NCI-H226 (cell line): Measurements from ENCODE around the gene KIF9.
"Not testable (repeated sequence)": the region's sequence is repeated elsewhere in the genome, so short reads cannot be mapped to it uniquely, and the experiment has no call there.

ENCODE experiments used
- DNase-seq: peaks from one replicate; pipeline ENCODE4 v3.0.0-alpha.2; 2015

Gene KIF9

DNA sequence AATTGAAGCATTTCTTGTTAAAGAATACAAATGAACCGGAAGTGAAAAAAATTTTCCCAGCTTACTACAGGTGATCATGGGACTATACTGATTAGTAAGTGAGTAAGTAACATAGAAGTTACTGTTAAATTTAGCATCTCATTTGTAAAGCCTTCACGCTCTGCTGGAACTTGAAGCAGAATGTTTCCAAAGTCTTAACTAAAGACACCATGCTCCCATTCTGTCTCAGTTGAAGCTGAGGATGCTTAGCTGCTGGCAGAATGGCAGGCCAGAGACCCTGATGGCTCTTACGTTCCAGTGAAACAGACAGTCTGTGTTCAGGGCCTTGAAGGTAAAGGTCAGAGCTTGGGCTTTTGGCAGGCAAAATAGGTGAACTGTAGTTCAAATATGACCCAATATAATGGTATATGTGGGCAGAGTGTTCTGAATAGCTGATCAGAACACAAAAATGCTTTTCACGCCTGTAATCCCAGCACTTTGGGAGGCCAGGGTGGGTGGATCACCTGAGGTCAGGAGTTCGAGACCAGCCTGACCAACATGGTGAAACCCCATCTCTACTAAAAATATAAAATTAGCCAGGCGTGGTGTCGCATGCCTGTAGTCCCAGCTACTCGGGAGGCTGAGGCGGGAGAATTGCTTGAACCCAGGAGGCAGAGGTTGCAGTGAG lies 9.3 kb upstream of the KIF9 start:
- not testable (repeated sequence) for DNase-seq

DNA sequence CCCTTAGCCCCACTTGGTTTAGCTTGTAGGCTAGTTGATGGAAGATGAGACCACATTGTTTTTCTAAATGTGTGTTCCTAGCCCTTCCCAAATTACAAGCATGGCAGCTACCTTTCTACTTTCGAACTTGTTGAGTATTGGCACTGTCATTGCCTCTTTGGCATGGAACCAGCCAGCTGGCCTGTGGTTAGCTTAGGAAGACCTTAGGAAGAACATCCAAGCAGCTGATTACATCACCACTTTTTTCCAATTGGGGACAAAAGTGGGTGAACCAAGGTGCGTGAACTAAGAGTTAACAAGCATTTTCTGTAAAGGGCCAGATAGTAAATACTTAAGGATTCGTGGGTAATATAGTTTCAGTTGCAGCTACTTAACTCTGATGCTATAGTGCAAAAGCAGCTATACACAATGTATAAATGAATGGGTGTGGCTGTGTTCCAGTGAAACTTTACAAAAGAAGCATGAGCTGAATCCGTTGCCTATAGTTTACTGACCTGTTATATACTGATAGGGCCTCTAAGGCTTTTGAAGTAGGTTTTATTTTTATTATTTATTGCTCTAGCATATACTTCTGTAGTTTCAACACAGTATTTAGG lies 8.7 kb upstream of the KIF9 start:
- DNase-seq, result no peak

DNA sequence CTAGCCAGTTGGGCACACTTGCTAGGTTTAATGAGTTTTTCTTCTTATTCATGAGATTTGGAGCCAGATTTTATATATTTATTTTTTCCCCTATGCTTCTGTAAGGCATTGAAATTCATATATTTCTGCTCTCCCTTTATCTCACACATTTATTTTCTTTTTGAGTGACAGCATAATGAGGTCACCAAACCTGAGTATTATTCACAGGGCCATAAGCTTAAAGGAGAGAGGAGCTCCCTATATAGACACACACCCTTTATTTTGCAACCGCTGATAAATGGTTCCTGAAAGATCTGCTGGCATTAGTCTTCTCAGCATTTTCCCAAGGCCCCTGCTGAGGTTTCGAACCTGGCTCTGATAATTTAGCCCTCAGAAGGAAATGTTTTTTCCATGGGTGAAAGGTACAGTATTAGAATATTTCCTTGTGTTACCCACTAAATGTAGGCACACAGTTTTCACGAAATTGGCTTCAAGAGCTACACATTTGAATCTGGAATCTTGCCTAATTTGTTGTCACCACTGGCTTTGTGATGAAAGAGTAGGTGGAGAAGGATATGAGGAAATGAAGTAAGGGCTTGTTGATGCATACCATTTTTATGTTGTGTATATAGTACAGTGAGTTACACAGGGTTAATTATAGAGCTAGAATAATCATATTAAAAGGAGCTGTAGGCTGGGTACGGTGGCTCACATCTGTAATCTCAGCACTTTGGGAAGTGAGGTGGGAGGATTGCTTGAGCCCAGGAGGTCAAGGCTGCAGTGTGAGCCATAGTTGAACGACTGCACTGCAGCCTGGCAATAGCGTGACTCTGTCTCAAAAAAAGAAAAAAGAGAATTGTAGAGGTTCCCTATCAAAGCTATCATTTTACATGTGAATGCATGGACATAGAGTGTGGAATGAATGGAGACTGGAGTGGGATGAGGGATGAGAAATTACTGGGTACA lies 6.6 kb upstream of the KIF9 start:
- no peak for DNase-seq

GRCh38 chr3:47283591-47284364 lies 1.2 kb upstream of the KIF9 start:
- DNase-seq, result no peak

DNA sequence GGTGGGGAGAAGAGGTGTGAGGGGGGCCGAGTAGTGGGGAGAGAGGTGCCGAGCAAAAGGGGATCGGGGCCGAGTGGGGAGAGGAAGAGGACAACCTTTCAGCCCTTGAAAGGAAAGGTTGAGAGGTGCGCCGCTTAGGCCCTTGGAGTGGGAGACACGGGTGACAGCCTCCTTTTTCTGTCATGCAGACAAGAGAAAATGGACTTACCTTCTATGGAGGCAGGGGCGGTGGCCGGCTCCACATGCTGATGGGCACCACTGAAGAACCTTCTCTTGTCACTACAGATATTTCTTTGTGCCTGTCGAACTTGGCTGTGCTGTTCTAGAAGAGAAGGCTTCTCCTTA lies 566 bp upstream of the KIF9 start:
- DNase-seq, result no peak

DNA sequence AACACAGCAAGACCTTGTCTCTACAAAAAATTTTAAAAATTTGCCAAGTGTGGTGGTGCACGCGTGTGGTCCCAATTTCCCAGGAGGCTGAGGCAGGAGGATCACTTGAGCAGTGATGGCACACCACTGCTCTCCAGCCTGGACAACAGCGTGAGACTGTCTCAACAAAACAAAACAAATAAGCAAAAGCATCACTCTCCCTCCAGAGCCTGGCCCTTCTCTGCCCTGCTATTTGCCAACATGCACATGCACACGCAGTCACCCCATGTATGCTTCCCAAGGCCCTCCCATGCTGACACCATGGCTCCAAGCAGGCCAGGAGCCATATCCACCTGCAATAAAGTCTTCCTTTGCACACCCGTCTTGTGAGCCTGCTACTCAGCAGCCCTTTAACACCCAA lies 2.1 kb downstream of the KIF9 start:
- DNase-seq, result no peak

- DNase-seq, result no peak
These were observed 6.0 kb downstream of the KIF9 start for GRCh38 chr3:47276558-47276957.

GRCh38 chr3:47274652-47275051 lies 7.9 kb downstream of the KIF9 start:
- DNase-seq, result no peak

GRCh38 chr3:47273564-47273963 lies 9.0 kb downstream of the KIF9 start:
- DNase-seq, result no peak

DNA sequence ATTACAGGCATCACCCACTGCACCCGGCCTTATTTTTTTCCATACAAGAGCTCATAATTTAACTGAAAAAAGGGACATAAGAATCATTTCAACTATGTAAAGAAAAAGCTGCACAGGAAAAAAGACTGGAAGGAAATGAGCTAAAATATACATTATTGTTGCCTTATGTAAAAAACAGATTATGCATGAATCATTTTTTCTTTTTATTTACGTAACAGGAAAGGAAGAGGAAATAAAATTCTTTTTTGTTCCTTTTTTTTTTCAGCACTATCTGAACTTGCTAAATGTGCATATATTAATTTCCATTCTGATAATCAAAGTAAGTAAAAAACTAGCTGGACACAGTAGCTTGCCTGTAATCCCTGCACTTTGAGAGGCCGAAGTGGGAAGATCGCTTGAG lies 12.1 kb downstream of the KIF9 start:
- no peak for DNase-seq

- DNase-seq, result no peak
These were observed 15.1 kb downstream of the KIF9 start for GRCh38 chr3:47267490-47267824.

DNA sequence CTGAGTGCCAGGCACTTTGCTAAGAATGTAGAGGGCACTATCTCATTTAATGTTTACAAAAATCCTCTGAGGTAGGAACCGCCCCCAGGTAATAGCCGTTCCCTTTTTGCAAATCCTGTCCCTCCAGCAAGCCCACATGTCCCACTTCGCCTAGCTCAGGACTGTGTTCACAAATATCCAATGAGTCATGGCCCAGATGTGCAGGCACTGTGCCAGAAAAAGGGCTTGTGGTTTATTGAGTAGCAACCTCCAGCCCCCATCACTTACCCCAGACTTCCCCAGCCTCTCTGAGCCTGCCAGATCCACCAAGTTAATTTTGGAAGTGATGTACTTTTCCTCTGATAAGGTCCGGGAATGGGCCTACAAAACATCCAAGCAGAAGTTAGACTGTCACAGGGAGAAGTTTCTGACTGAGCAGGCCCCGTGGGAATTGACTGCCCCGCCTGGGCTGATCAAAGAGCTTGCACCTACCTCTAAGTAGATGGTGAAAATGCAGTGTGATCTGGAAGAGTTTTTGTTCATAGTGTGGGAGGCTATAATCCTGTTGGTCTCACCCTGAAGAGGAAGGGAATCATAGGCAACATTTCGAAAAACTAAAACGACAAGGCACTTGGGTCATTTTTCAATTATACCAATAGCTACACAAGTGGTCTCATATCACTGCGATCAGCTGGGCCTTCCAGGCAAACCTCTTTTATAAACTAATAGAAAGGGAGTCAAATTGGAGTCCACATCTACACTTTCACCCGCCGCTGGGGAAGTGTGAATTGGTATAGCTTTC lies 15.7 kb downstream of the KIF9 start:
- DNase-seq, result peak; percentile 48

DNA sequence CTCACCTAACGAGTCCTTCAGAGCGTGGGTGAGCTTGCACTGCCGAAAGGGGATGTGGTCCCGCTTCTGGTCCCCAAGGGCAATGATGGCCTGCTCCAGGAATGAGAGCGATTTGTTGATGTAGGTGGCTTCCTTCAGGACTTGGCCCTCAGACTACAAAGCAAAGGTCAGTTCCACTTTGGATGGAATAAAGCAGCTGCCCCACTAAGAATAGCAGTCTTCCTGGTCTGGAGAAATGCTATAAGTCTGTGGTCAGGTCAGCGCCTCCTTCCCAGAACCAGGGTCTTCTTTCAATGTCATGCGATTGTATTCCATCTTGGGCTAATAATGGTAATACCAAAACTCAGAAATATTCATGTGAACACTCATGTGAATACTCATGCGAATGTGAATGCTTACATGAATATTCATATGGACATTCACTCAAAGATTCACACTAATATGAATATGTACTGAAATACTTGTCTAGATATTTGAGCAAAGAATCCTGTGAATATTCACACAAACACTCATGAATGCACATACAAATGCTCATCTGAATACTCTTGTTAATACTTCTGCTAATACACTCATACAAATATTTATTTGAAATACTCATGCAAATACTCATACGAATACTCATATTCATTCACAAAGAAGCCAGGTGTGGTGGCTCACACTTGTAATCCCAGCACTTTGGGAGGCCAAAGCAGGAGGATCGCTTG lies 16.7 kb downstream of the KIF9 start:
- no peak for DNase-seq

GRCh38 chr3:47265008-47265407 lies 17.6 kb downstream of the KIF9 start:
- no peak for DNase-seq

DNA sequence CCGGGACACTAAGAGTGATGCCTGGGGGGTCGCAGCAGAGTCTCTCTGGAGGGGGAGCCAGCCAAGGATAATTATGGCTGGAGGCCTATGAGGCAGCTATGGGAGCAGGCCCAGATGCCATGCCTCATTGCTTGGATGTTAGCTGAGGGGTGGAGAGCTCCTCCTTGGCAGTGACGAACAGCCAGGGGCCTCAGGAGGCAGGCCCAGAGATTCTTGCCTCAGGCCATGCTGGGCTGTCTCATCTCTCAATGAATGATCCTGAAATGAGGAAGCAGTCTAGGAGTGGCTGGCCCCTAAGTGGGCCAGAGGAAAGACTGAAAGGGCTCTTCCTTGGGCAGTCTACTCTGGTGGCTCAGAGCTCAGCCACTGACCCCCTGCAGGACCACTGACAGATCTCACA lies 21.3 kb downstream of the KIF9 start:
- DNase-seq, result peak; percentile 55

GRCh38 chr3:47260605-47261004 lies 22.0 kb downstream of the KIF9 start:
- DNase-seq, result no peak

DNA sequence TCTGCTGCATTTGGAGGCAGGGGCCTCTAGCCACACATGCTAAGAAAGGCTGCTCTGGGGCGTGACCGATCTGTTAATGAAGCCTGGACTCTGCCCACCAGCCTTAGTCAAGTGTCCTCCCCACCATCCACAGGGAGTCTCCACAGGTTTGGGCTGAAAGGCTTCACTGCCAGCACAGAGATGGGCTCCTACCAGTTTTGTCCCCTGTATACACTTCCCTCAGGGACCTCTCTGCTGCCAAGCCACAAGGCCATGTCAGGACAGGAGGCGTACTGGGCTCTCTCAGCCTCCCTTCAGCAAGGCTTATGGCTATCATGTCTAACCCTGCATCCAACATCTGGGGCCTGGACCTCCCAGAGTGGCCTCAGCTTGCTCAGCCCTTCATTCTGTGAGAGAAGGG lies 23.5 kb downstream of the KIF9 start:
- no peak for DNase-seq

- not testable (repeated sequence) for DNase-seq
These were observed 26.3 kb downstream of the KIF9 start for GRCh38 chr3:47256331-47256730.

DNA sequence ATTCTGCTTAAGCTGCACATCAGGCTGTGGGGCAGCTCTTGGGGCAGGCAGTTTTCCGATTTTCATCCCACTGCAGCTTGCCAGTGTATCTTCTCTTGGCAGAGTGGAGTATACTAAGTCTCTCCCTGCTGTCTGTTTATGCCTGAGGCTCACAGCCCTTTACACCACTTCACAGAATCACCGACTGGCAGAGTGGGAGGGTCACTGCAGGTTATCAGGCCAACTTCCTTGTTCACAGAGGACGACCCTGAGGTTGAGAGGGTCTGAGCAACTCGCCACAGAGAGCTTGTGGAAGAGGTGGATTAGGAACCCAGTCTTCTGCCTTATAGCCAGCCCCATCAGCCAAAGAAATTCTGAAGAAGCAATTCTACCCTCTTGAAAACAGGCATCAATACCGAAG lies 30.9 kb downstream of the KIF9 start:
- no peak for DNase-seq

DNA sequence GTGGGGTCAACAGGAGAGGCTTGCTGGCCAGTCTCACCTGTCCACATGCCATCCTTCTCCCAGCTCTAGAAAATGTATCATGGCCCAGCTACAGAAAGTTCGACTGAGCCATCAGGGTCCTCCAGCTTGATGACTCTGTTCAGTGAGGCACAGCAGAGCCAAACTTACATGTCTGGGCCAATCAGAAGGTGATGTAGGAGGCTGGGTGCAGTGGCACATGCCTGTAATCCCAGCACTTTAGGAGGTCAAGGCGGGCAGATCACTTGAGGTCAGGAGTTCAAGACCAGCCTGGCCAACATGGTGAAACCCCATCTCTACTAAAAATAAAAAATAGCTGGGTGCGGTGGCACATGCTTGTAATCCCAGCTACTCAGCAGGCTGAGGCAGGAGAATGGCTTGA lies 31.5 kb downstream of the KIF9 start:
- DNase-seq, result not testable (repeated sequence)

DNA sequence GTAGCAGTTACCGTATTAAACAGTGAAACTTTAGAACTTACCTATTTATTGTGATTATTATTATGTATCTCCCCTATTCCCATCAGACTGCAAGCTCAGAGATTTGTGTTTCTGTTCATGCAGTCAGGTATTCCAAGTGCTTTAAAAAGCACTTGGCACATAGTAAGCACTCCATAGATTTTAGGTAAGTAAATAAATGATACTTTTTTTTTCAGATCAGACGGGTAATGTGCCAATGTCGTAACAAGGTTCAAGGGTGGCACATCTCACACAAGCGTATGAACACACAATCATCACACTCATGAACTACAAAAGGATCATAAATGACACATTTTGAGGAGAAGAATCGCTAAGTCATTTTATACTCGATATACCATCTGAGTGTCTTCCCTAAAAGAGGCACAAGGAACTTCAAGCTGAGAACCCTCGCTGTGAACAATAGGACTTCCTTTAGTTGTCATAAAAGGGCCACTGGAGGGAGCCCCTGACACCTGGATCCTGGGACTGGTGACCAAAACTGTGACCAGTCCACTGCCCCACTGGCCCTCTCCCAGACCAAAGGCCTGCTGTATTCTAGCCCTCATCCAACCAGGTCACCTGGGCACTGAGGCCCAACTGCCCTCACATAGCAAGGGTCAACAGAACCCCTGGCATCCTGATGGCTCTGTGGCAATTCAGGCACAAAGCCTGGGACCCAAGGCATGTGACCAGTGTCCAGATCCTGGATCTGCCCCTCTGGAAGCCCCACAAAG lies 32.1 kb downstream of the KIF9 start:
- DNase-seq, result no peak
